Measurements from ENCODE around the gene ARHGAP24. TPM values are rescaled to one million over a fixed set of nuclear protein-coding genes. Genes with fewer than 3 reads are reported as not detected.

ARHGAP24 gene
- total RNA-seq, 1 donor from 2014 or later, result 61.1 TPM

- no peak overlapping the region for H3K27ac ChIP-seq (ENCODE audit: low read depth, low read length)
- no peaks in the 10 kb centered on the region for H3K27me3 ChIP-seq (ENCODE audit: control insufficient read depth in 3 of 3, insufficient read depth in 3 of 3, low read length in 3 of 3)
- H3K4me3 ChIP-seq (ENCODE audit: low read length in 3 of 3), result no peak overlapping the region
- no peaks in the 10 kb centered on the region for H3K36me3 ChIP-seq (ENCODE audit: control insufficient read depth in 3 of 3, insufficient read depth in 3 of 3, low read length in 3 of 3)
- no peaks in the 10 kb centered on the region for H3K9me3 ChIP-seq (ENCODE audit: control insufficient read depth in 3 of 3, low read length in 3 of 3)
- H3K9ac ChIP-seq (ENCODE audit: low read depth in 1 of 3, low read length in 3 of 3), result no peak overlapping the region
- H3K4me1 ChIP-seq (ENCODE audit: control insufficient read depth in 3 of 3, insufficient read depth in 3 of 3, low read length in 3 of 3), result no peaks in the 10 kb centered on the region
Measured at GRCh38 chr4:85543832-85544231, 68.9 kb downstream of the ARHGAP24 start.

GRCh38 chr4:85544751-85545150, 69.8 kb downstream of the ARHGAP24 start:
- Histone ChIP-seq H3K27ac (ENCODE audit: low read depth, low read length) (no peak overlapping the region), H3K9me3 (ENCODE audit: control insufficient read depth in 3 of 3, low read length in 3 of 3) (no peaks in the 10 kb centered on the region), H3K36me3 (ENCODE audit: control insufficient read depth in 3 of 3, insufficient read depth in 3 of 3, low read length in 3 of 3) (no peaks in the 10 kb centered on the region), H3K27me3 (ENCODE audit: control insufficient read depth in 3 of 3, insufficient read depth in 3 of 3, low read length in 3 of 3) (no peaks in the 10 kb centered on the region), H3K4me3 (ENCODE audit: low read length in 3 of 3) (no peak overlapping the region), H3K9ac (ENCODE audit: low read depth in 1 of 3, low read length in 3 of 3) (no peak overlapping the region), H3K4me1 (ENCODE audit: control insufficient read depth in 3 of 3, insufficient read depth in 3 of 3, low read length in 3 of 3) (no peaks in the 10 kb centered on the region)

- Histone ChIP-seq H3K4me1 (ENCODE audit: control insufficient read depth in 3 of 3, insufficient read depth in 3 of 3, low read length in 3 of 3) (no peaks in the 10 kb centered on the region), H3K36me3 (ENCODE audit: control insufficient read depth in 3 of 3, insufficient read depth in 3 of 3, low read length in 3 of 3) (no peaks in the 10 kb centered on the region), H3K27me3 (ENCODE audit: control insufficient read depth in 3 of 3, insufficient read depth in 3 of 3, low read length in 3 of 3) (no peaks in the 10 kb centered on the region), H3K27ac (ENCODE audit: low read depth, low read length) (no peak overlapping the region), H3K4me3 (ENCODE audit: low read length in 3 of 3) (no peak overlapping the region), H3K9me3 (ENCODE audit: control insufficient read depth in 3 of 3, low read length in 3 of 3) (no peaks in the 10 kb centered on the region), H3K9ac (ENCODE audit: low read depth in 1 of 3, low read length in 3 of 3) (no peak overlapping the region)
Measured at GRCh38 chr4:85548116-85548515, 73.2 kb downstream of the ARHGAP24 start.

- Histone ChIP-seq H3K27ac (ENCODE audit: low read depth, low read length) (no peak overlapping the region), H3K36me3 (ENCODE audit: control insufficient read depth in 3 of 3, insufficient read depth in 3 of 3, low read length in 3 of 3) (no peaks in the 10 kb centered on the region)
Measured at GRCh38 chr4:85548841-85549240, 73.9 kb downstream of the ARHGAP24 start.

GRCh38 chr4:85555206-85555605, 80.3 kb downstream of the ARHGAP24 start:
- no peaks in the 10 kb centered on the region for H3K27me3 ChIP-seq (ENCODE audit: control insufficient read depth in 3 of 3, insufficient read depth in 3 of 3, low read length in 3 of 3)
- no peak overlapping the region for H3K27ac ChIP-seq (ENCODE audit: low read depth, low read length)
- H3K4me1 ChIP-seq (ENCODE audit: control insufficient read depth in 3 of 3, insufficient read depth in 3 of 3, low read length in 3 of 3), result no peaks in the 10 kb centered on the region
- no peaks in the 10 kb centered on the region for H3K36me3 ChIP-seq (ENCODE audit: control insufficient read depth in 3 of 3, insufficient read depth in 3 of 3, low read length in 3 of 3)
- H3K4me3 ChIP-seq (ENCODE audit: low read length in 3 of 3), result no peak overlapping the region
- H3K9me3 ChIP-seq (ENCODE audit: control insufficient read depth in 3 of 3, low read length in 3 of 3), result no peaks in the 10 kb centered on the region
- H3K9ac ChIP-seq (ENCODE audit: low read depth in 1 of 3, low read length in 3 of 3), result no peak overlapping the region

More at GRCh38 chr4:85548841-85549240, 73.9 kb downstream of the ARHGAP24 start:
- Histone ChIP-seq H3K4me1 (ENCODE audit: control insufficient read depth in 3 of 3, insufficient read depth in 3 of 3, low read length in 3 of 3) (no peaks in the 10 kb centered on the region), H3K9ac (ENCODE audit: low read depth in 1 of 3, low read length in 3 of 3) (no peak overlapping the region), H3K4me3 (ENCODE audit: low read length in 3 of 3) (no peak overlapping the region), H3K27me3 (ENCODE audit: control insufficient read depth in 3 of 3, insufficient read depth in 3 of 3, low read length in 3 of 3) (no peaks in the 10 kb centered on the region), H3K9me3 (ENCODE audit: control insufficient read depth in 3 of 3, low read length in 3 of 3) (no peaks in the 10 kb centered on the region)

- H3K4me1 ChIP-seq (ENCODE audit: control insufficient read depth in 3 of 3, insufficient read depth in 3 of 3, low read length in 3 of 3), result no peaks in the 10 kb centered on the region
- no peak overlapping the region for H3K4me3 ChIP-seq (ENCODE audit: low read length in 3 of 3)
Measured at GRCh38 chr4:85556283-85556682, 81.3 kb downstream of the ARHGAP24 start.

GRCh38 chr4:85557016-85557901, 82.3 kb downstream of the ARHGAP24 start:
- H3K27ac ChIP-seq (ENCODE audit: low read depth, low read length), result no peak overlapping the region
- no peak overlapping the region for H3K9ac ChIP-seq (ENCODE audit: low read depth in 1 of 3, low read length in 3 of 3)
- no peaks in the 10 kb centered on the region for H3K4me1 ChIP-seq (ENCODE audit: control insufficient read depth in 3 of 3, insufficient read depth in 3 of 3, low read length in 3 of 3)
- no peaks in the 10 kb centered on the region for H3K27me3 ChIP-seq (ENCODE audit: control insufficient read depth in 3 of 3, insufficient read depth in 3 of 3, low read length in 3 of 3)
- H3K36me3 ChIP-seq (ENCODE audit: control insufficient read depth in 3 of 3, insufficient read depth in 3 of 3, low read length in 3 of 3), result no peaks in the 10 kb centered on the region
- no peaks in the 10 kb centered on the region for H3K9me3 ChIP-seq (ENCODE audit: control insufficient read depth in 3 of 3, low read length in 3 of 3)
- H3K4me3 ChIP-seq (ENCODE audit: low read length in 3 of 3), result no peak overlapping the region

More at GRCh38 chr4:85556283-85556682, 81.3 kb downstream of the ARHGAP24 start:
- Histone ChIP-seq H3K36me3 (ENCODE audit: control insufficient read depth in 3 of 3, insufficient read depth in 3 of 3, low read length in 3 of 3) (no peaks in the 10 kb centered on the region), H3K9me3 (ENCODE audit: control insufficient read depth in 3 of 3, low read length in 3 of 3) (no peaks in the 10 kb centered on the region), H3K27me3 (ENCODE audit: control insufficient read depth in 3 of 3, insufficient read depth in 3 of 3, low read length in 3 of 3) (no peaks in the 10 kb centered on the region), H3K9ac (ENCODE audit: low read depth in 1 of 3, low read length in 3 of 3) (no peak overlapping the region), H3K27ac (ENCODE audit: low read depth, low read length) (no peak overlapping the region)

- Histone ChIP-seq H3K27ac (ENCODE audit: low read depth, low read length) (no peak overlapping the region), H3K4me3 (ENCODE audit: low read length in 3 of 3) (no peak overlapping the region), H3K36me3 (ENCODE audit: control insufficient read depth in 3 of 3, insufficient read depth in 3 of 3, low read length in 3 of 3) (no peaks in the 10 kb centered on the region), H3K27me3 (ENCODE audit: control insufficient read depth in 3 of 3, insufficient read depth in 3 of 3, low read length in 3 of 3) (no peaks in the 10 kb centered on the region), H3K9ac (ENCODE audit: low read depth in 1 of 3, low read length in 3 of 3) (no peak overlapping the region), H3K9me3 (ENCODE audit: control insufficient read depth in 3 of 3, low read length in 3 of 3) (peaks cover 0 to 2% (median 0%) of the 10 kb centered on the region in 3 donors), H3K4me1 (ENCODE audit: control insufficient read depth in 3 of 3, insufficient read depth in 3 of 3, low read length in 3 of 3) (no peaks in the 10 kb centered on the region)
Measured at GRCh38 chr4:85565761-85566480, 91.0 kb downstream of the ARHGAP24 start.

- Histone ChIP-seq H3K27ac (ENCODE audit: low read depth, low read length) (no peak overlapping the region), H3K9me3 (ENCODE audit: control insufficient read depth in 3 of 3, low read length in 3 of 3) (no peaks in the 10 kb centered on the region), H3K36me3 (ENCODE audit: control insufficient read depth in 3 of 3, insufficient read depth in 3 of 3, low read length in 3 of 3) (no peaks in the 10 kb centered on the region), H3K27me3 (ENCODE audit: control insufficient read depth in 3 of 3, insufficient read depth in 3 of 3, low read length in 3 of 3) (no peaks in the 10 kb centered on the region), H3K9ac (ENCODE audit: low read depth in 1 of 3, low read length in 3 of 3) (no peak overlapping the region), H3K4me3 (ENCODE audit: low read length in 3 of 3) (no peak overlapping the region), H3K4me1 (ENCODE audit: control insufficient read depth in 3 of 3, insufficient read depth in 3 of 3, low read length in 3 of 3) (no peaks in the 10 kb centered on the region)
Measured at GRCh38 chr4:85569730-85570299, 94.9 kb downstream of the ARHGAP24 start.

GRCh38 chr4:85570388-85570787, 95.4 kb downstream of the ARHGAP24 start:
- Histone ChIP-seq H3K27me3 (ENCODE audit: control insufficient read depth in 3 of 3, insufficient read depth in 3 of 3, low read length in 3 of 3) (no peaks in the 10 kb centered on the region), H3K9ac (ENCODE audit: low read depth in 1 of 3, low read length in 3 of 3) (no peak overlapping the region), H3K4me1 (ENCODE audit: control insufficient read depth in 3 of 3, insufficient read depth in 3 of 3, low read length in 3 of 3) (no peaks in the 10 kb centered on the region), H3K9me3 (ENCODE audit: control insufficient read depth in 3 of 3, low read length in 3 of 3) (no peaks in the 10 kb centered on the region), H3K27ac (ENCODE audit: low read depth, low read length) (no peak overlapping the region), H3K36me3 (ENCODE audit: control insufficient read depth in 3 of 3, insufficient read depth in 3 of 3, low read length in 3 of 3) (no peaks in the 10 kb centered on the region), H3K4me3 (ENCODE audit: low read length in 3 of 3) (no peak overlapping the region)
